Activated naive CD8-positive, alpha-beta T cell treated with anti-CD3 and anti-CD28 coated beads, Interleukin-2, amount 50 U/mL, for 16 hours (primary cell): Measurements from ENCODE around the gene SCFD2.
"Not testable (repeated sequence)": the region's sequence is repeated elsewhere in the genome, so short reads cannot be mapped to it uniquely, and the experiment has no call there.

Experiments
- DNase-seq: peaks from one replicate; pipeline ENCODE4 v3.0.0-alpha.2; 2020; ENCODE audit warnings: low read depth, low spot score

SCFD2 gene

GRCh38 chr4:53141308-53141707 lies 224.6 kb downstream of the SCFD2 start:
- DNase-seq: no peak

- DNase-seq: not testable (repeated sequence)
Observed at GRCh38 chr4:53139256-53139655, 226.6 kb downstream of the SCFD2 start.

- DNase-seq: no peak
Observed at GRCh38 chr4:53137468-53137867, 228.4 kb downstream of the SCFD2 start.

GRCh38 chr4:53136954-53137353 lies 228.9 kb downstream of the SCFD2 start:
- no peak for DNase-seq

- no peak for DNase-seq
Observed at GRCh38 chr4:53132132-53132891, 233.5 kb downstream of the SCFD2 start.

GRCh38 chr4:53131562-53131925 lies 234.3 kb downstream of the SCFD2 start:
- DNase-seq: no peak

GRCh38 chr4:53130896-53131561 lies 234.8 kb downstream of the SCFD2 start:
- no peak for DNase-seq

GRCh38 chr4:53128706-53129357 lies 237.0 kb downstream of the SCFD2 start:
- no peak for DNase-seq

GRCh38 chr4:53128231-53128630 lies 237.6 kb downstream of the SCFD2 start:
- DNase-seq: no peak

GRCh38 chr4:53127365-53127764 lies 238.5 kb downstream of the SCFD2 start:
- no peak for DNase-seq

- no peak for DNase-seq
Observed at GRCh38 chr4:53126099-53126498, 239.8 kb downstream of the SCFD2 start.

- DNase-seq: no peak
Observed at GRCh38 chr4:53123819-53124218, 242.0 kb downstream of the SCFD2 start.

- no peak for DNase-seq
Observed at GRCh38 chr4:53123171-53123570, 242.7 kb downstream of the SCFD2 start.

GRCh38 chr4:53122280-53123116 lies 243.4 kb downstream of the SCFD2 start:
- no peak for DNase-seq

GRCh38 chr4:53121264-53121865 lies 244.5 kb downstream of the SCFD2 start:
- no peak for DNase-seq

- DNase-seq: no peak
Observed at GRCh38 chr4:53120778-53121177, 245.1 kb downstream of the SCFD2 start.

- no peak for DNase-seq
Observed at GRCh38 chr4:53119680-53120079, 246.2 kb downstream of the SCFD2 start.

GRCh38 chr4:53118676-53119075 lies 247.2 kb downstream of the SCFD2 start:
- no peak for DNase-seq

- DNase-seq: no peak
Observed at GRCh38 chr4:53116954-53117353, 248.9 kb downstream of the SCFD2 start.

- DNase-seq: no peak
Observed at GRCh38 chr4:53113431-53114225, 252.2 kb downstream of the SCFD2 start.

GRCh38 chr4:53105313-53105712 lies 260.5 kb downstream of the SCFD2 start:
- DNase-seq: no peak
